Measurements from ENCODE around the gene ALDH1L2.

DNA sequence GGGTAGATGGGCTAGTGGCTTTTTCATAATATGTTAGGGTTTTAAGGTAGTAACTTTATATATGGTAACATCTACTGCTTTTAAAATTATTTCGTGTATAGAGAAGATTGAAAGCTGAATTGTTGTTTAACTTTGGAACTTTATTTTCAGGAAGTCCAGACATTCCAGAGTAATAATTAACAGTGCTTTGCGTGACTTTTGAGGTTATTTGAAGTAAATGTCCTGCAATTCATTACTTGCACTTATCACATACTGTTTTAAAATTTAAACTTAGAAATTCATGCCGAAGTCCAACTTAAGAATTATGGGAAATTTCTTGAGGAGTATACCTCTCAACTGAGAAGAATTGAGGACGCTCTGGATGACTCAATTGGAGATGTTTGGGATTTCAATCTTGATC, 26.6 kb upstream of the ALDH1L2 start:
- TF ChIP-seq, protein P1, sequence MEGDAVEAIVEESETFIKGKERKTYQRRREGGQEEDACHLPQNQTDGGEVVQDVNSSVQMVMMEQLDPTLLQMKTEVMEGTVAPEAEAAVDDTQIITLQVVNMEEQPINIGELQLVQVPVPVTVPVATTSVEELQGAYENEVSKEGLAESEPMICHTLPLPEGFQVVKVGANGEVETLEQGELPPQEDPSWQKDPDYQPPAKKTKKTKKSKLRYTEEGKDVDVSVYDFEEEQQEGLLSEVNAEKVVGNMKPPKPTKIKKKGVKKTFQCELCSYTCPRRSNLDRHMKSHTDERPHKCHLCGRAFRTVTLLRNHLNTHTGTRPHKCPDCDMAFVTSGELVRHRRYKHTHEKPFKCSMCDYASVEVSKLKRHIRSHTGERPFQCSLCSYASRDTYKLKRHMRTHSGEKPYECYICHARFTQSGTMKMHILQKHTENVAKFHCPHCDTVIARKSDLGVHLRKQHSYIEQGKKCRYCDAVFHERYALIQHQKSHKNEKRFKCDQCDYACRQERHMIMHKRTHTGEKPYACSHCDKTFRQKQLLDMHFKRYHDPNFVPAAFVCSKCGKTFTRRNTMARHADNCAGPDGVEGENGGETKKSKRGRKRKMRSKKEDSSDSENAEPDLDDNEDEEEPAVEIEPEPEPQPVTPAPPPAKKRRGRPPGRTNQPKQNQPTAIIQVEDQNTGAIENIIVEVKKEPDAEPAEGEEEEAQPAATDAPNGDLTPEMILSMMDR (IDR thresholded peaks at IDR 0.05) = no peak
- TF ChIP-seq POLR2A (IDR thresholded peaks at IDR 0.05) = no peak

All from thyroid gland (tissue), 4 donors.